ENCODE measurements around the gene ITCH.
A peak's percentile ranks its signal among the peaks of the same experiment; 100 is the strongest.
"Not testable (repeated sequence)": the region's sequence is repeated elsewhere in the genome, so short reads cannot be mapped to it uniquely, and the experiment has no call there.

The ITCH gene

DNA sequence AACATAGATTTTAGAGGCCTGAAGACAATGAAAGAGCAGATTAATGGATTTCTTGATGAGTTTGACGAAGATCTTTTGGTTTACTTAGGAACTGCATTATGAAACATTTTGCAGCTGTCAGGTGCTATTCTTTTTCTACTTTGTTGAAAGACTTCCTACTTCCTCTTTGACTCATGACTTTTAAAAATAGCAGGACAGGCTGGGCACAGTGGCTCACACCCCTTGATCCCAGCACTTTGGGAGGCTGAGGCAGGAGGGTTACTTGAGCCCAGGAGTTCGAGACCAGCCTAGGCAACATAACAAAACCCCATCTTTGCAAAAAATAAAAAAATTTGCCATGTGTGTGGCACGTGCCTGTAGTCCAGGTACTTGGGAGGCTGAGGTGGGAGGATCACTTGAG lies 52.0 kb downstream of the ITCH start:
- FAIRE-seq: peak; percentile 58
- DNase-seq (ENCODE audit: insufficient read length, low spot score): no peak
- TF ChIP-seq SPI1 (IDR thresholded peaks at IDR 0.05; ENCODE audit: low read depth, low read length) (peak; percentile 72), POLR2AphosphoS5 (IDR thresholded peaks at IDR 0.05; ENCODE audit: low read depth, low read length) (no peak), POLR2A (IDR thresholded peaks at IDR 0.05; ENCODE audit: low read depth, low read length) (no peak), TAF1 (IDR thresholded peaks at IDR 0.05; ENCODE audit: low read depth, low read length) (no peak)

DNA sequence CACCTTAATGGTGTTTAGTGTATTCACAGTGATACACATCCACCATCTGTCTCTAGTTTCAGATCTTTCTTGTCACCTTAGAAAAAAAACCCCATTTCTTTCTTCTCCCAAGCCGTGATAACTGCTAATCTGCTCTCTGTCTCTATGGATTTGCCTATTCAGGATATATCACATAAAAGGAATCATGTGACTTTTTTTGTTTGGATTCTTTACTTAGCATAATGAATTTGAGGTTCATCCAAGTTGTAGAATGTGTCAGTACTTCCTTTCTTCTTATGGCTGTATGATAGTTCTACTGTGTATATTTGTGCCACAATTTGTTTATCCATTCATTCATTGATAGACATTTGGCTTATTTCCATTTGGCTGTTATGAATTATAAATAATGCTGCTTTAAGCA lies 57.1 kb downstream of the ITCH start:
- TF ChIP-seq POU2F2 (IDR thresholded peaks at IDR 0.05; ENCODE audit: low read depth, low read length): no peak
- FAIRE-seq (no peak), DNase-seq (ENCODE audit: insufficient read length, low spot score) (no peak)

DNA sequence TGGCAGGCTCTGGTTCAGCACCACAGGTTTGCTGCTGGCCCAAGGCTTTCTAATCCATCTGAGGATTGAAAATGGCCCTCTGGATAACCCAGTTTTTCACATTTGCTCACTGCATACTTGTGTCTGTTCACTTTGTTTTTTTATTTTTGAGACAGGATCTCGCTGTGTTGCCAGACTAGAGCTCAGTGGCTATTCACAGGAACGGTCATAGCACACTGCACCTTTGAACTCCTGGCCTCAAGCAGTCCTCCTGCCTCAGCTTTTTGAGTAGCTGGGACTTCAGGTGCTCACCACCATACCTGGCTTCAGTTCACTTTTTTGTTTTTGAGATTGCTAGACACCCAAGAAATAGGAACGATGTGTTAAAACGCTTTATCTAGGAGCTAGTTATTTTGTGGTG lies 57.9 kb downstream of the ITCH start:
- no peak for DNase-seq (ENCODE audit: insufficient read length, low spot score)
- FAIRE-seq: no peak
- no peak for TF ChIP-seq PAX5 (IDR thresholded peaks at IDR 0.05; ENCODE audit: insufficient read depth, low read length, severe bottlenecking)
- TF ChIP-seq TAF1 (IDR thresholded peaks at IDR 0.05; ENCODE audit: low read depth, low read length): no peak
- TF ChIP-seq SPI1 (IDR thresholded peaks at IDR 0.05; ENCODE audit: low read depth, low read length): no peak
- no peak for TF ChIP-seq POLR2A (IDR thresholded peaks at IDR 0.05; ENCODE audit: low read depth, low read length)
- TF ChIP-seq POLR2AphosphoS5 (IDR thresholded peaks at IDR 0.05; ENCODE audit: low read depth, low read length): no peak
- no peak for TF ChIP-seq POU2F2 (IDR thresholded peaks at IDR 0.05; ENCODE audit: low read depth, low read length)

DNA sequence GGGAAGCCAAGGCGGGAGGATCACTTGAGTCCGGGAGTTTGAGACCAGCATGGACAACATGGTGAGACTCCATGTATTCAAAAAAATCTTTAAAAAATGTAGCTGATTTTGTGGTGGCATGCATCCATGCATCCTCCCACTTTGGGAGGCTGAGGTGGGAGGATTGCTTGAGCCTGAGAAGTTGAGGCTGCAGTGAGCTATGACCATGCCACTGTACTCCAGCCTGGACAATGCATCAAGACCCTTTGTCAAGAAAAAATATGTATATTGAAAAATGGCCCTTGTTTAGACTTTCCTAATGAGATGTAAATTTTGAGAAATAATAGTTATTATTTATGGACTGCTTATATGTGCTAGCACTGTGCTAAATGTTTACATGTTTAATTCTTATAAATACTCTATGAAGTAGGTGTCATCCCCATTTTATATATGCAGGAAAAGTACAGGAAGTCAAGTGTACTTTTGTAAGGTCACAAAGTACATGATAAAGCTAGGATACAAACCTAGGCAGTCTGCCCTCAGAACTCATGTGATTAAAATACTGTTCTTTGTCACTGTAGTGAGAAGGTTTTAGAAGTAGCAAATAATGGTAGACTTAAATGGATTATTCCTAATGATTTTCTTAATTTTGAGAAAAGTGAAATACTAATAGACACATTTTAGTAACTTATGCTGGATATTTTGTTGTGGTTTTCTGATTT lies 58.8 kb downstream of the ITCH start:
- DNase-seq (ENCODE audit: insufficient read length, low spot score): no peak

DNA sequence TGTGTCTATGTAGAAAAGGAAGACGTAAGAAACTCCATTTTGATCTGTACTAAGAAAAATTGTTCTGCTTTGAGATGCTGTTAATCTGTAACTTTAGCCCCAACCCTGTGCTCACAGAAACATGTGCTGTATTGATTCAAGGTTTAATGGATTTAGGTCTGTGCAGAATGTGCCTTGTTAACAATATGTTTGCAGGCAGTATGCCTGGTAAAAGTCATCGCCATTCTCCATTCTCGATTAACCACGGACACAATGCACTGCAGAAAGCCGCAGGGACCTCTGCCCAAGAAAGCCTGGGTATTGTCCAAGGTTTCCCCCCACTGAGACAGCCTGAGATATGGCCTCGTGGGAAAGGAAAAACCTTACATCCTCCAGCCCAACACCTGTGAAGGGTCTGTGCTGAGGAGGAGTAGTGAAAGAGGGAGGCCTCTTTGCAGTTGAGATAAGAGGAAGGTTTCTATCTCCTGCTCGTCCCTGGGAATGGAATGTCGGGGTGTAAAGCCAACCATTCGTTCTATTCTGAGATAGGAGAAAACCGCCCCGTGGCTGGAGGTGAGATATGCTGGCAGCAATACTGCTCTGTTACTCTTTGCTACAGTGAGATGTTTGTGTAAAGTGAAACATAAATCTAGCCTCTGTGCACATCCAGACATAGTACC lies 62.1 kb downstream of the ITCH start:
- DNase-seq (ENCODE audit: insufficient read length, low spot score); FAIRE-seq: not testable (repeated sequence)

More for the DNA sequence above, 58.8 kb downstream of the ITCH start:
- no peak for TF ChIP-seq POLR2AphosphoS5 (IDR thresholded peaks at IDR 0.05; ENCODE audit: low read depth, low read length)
- no peak for TF ChIP-seq TAF1 (IDR thresholded peaks at IDR 0.05; ENCODE audit: low read depth, low read length)
- TF ChIP-seq SPI1 (IDR thresholded peaks at IDR 0.05; ENCODE audit: low read depth, low read length): no peak
- no peak for TF ChIP-seq POLR2A (IDR thresholded peaks at IDR 0.05; ENCODE audit: low read depth, low read length)
- TF ChIP-seq POU2F2 (IDR thresholded peaks at IDR 0.05; ENCODE audit: low read depth, low read length): no peak
- no peak for TF ChIP-seq PAX5 (IDR thresholded peaks at IDR 0.05; ENCODE audit: insufficient read depth, low read length, severe bottlenecking)
- no peak for FAIRE-seq

DNA sequence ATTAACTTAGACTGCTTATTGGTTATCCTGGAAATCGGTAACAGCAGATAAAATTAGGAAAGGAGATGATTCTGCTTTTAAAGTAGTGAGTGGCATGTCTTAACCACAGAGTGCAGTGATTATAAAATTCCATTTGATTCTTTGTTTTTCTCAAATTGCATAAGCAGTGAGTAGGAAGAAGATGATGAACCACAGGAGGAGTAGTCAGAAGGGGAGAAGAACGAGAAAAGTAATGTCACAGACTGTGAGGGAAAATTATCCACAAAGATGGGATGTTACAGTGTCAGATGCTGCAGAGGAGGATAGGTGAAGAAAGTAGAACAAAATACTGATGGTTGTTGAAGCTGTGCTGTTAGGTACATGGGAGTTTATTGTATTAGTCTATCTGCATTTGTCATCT lies 63.0 kb downstream of the ITCH start:
- DNase-seq (ENCODE audit: insufficient read length, low spot score) (no peak), FAIRE-seq (no peak)
- no peak for TF ChIP-seq PAX5 (IDR thresholded peaks at IDR 0.05; ENCODE audit: insufficient read depth, low read length, severe bottlenecking)
- no peak for TF ChIP-seq SPI1 (IDR thresholded peaks at IDR 0.05; ENCODE audit: low read depth, low read length)
- no peak for TF ChIP-seq POLR2AphosphoS5 (IDR thresholded peaks at IDR 0.05; ENCODE audit: low read depth, low read length)
- no peak for TF ChIP-seq POLR2A (IDR thresholded peaks at IDR 0.05; ENCODE audit: low read depth, low read length)
- no peak for TF ChIP-seq POU2F2 (IDR thresholded peaks at IDR 0.05; ENCODE audit: low read depth, low read length)
- no peak for TF ChIP-seq TAF1 (IDR thresholded peaks at IDR 0.05; ENCODE audit: low read depth, low read length)

DNA sequence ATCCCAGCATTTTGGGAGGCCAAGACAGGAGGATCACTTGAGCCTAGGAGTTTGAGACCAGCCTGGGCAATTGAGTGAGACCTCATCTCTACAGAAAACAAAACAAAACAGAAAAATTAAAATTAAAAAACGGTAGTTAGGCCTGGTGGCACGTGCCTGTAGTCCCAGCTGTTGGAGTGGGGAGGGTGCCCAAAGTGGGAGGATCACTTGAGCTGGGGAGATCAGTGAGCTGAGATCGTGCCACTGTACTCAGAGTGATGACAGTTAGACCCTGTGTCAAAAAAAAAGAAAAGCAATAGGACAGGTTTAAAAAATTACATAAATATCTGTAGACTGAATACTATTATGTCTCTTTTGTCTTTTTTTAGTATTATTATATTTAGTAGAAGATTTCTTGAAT lies 64.3 kb downstream of the ITCH start:
- TF ChIP-seq SPI1 (IDR thresholded peaks at IDR 0.05; ENCODE audit: low read depth, low read length) (no peak), POU2F2 (IDR thresholded peaks at IDR 0.05; ENCODE audit: low read depth, low read length) (no peak), POLR2A (IDR thresholded peaks at IDR 0.05; ENCODE audit: low read depth, low read length) (no peak)
- no peak for FAIRE-seq
- DNase-seq (ENCODE audit: insufficient read length, low spot score): no peak

DNA sequence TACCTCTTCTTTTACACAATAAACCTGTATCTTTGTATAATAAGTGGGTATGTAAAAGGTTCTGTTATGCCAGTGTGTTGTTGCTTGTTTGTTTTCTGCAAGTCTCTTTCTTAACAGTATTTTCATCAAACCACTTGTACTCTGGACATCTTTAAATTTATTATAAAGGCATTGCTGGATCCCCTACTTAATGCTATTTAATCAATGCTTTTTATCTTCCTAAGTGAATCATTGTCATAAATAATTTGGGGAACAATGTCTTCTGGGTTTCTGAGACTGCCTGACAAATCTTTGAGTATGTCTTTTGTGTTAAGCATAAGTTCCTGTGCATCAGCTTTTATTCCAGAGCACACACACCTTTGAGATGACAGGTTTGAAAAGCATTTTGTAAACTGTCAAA lies 64.7 kb downstream of the ITCH start:
- DNase-seq (ENCODE audit: insufficient read length, low spot score): no peak
- no peak for FAIRE-seq
- TF ChIP-seq POLR2AphosphoS5 (IDR thresholded peaks at IDR 0.05; ENCODE audit: low read depth, low read length) (no peak), POLR2A (IDR thresholded peaks at IDR 0.05; ENCODE audit: low read depth, low read length) (no peak), TAF1 (IDR thresholded peaks at IDR 0.05; ENCODE audit: low read depth, low read length) (no peak)

DNA sequence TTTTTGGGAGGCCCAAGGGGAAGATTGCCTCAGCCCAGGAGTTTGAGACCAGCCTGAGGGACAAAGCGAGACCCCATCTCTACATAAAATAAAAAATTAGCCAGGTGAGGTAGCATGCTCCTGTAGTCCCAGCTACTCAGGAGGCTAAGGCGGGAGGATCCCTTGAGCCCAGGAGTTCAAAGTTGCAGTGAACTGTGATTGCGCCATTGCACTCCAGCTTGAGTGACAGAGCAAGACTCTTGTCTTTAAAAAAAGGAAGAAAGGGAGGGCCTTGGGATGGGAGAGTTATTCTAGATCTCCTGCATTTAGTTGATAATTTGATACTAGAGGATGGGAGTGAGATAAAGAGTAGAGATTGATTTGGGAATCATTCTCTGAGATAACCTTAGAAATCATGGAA lies 68.1 kb downstream of the ITCH start:
- TF ChIP-seq TAF1 (IDR thresholded peaks at IDR 0.05; ENCODE audit: low read depth, low read length): no peak
- no peak for TF ChIP-seq PAX5 (IDR thresholded peaks at IDR 0.05; ENCODE audit: insufficient read depth, low read length, severe bottlenecking)
- no peak for TF ChIP-seq POLR2AphosphoS5 (IDR thresholded peaks at IDR 0.05; ENCODE audit: low read depth, low read length)
- TF ChIP-seq POU2F2 (IDR thresholded peaks at IDR 0.05; ENCODE audit: low read depth, low read length): no peak
- TF ChIP-seq POLR2A (IDR thresholded peaks at IDR 0.05; ENCODE audit: low read depth, low read length): no peak
- TF ChIP-seq SPI1 (IDR thresholded peaks at IDR 0.05; ENCODE audit: low read depth, low read length): no peak
- FAIRE-seq: no peak
- no peak for DNase-seq (ENCODE audit: insufficient read length, low spot score)

DNA sequence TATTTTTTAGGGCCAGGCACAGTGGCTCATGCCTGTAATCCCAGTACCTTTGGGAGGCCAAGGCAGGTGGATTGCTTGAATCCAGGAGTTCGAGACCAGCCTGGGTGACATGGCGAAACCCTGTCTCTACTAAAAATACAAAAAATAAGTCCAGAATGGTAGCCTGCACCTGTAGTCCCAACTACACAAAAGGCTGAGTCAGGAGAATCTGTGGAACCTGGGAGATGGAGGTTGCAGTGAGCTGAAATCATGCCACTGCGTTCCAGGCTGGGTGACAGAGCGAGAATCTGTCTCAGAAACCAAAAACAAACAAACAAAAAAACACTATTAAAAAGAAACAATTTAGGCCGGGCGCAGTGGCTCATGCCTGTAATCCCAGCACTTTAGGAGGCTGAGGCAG lies 69.6 kb downstream of the ITCH start:
- not testable (repeated sequence) for FAIRE-seq; DNase-seq (ENCODE audit: insufficient read length, low spot score)

DNA sequence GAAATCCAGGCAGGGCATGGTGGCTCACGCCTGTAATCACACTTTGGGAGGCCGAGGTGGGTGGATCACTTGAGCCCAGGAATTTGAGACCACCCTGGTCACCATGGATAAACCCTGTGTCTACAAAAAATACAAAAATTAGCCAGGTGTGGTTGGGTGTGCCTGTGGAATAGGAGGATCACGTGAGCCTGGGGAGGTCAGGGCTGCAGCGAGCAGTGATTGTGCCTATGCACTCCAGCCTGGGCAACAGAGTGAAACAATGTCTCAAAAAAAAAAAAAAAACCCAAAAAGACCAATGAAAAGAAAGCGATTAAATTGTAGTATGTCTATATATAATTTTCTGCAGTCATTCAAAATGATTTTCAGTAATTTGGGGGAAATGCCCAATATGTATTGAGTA lies 70.3 kb downstream of the ITCH start:
- DNase-seq (ENCODE audit: insufficient read length, low spot score): no peak
- TF ChIP-seq POLR2AphosphoS5 (IDR thresholded peaks at IDR 0.05; ENCODE audit: low read depth, low read length) (no peak), SPI1 (IDR thresholded peaks at IDR 0.05; ENCODE audit: low read depth, low read length) (no peak), PAX5 (IDR thresholded peaks at IDR 0.05; ENCODE audit: insufficient read depth, low read length, severe bottlenecking) (no peak), TAF1 (IDR thresholded peaks at IDR 0.05; ENCODE audit: low read depth, low read length) (no peak), POLR2A (IDR thresholded peaks at IDR 0.05; ENCODE audit: low read depth, low read length) (no peak), POU2F2 (IDR thresholded peaks at IDR 0.05; ENCODE audit: low read depth, low read length) (no peak)
- no peak for FAIRE-seq

Data from GM12891 (cell line).